HCT116 (cell line): ENCODE data around the gene UGT1A9. TPM values are rescaled to one million over a fixed set of nuclear protein-coding genes. Genes with fewer than 3 reads are reported as not detected.

Source experiments
- ATAC-seq: fragments of 200-7000 bp; cut with Tn5 transposase; 2 replicates; pipeline ENCODE4 v1.9.1; 2020; ENCODE audit warnings: mild to moderate bottlenecking, moderate library complexity
- BruUV-seq: library from RNA; stranded (reverse); fragments of 400-500 nt; replicated peaks from 2 replicates; lab custom pipeline; 2021; lab: Mats Ljungman, UMichigan
- CTCF ChIA-PET: fragments of 300-600 bp; sonication (Branson Sonifier 250); formaldehyde crosslinking; loops from one replicate; lab custom pipeline; 2021; ENCODE audit warnings: antibody characterized with exemption; lab: Charles Lee
- POLR2A ChIA-PET: fragments of 300-600, 350-600 bp; sonication (Branson Sonifier 250); formaldehyde crosslinking; loops from one replicate; lab custom pipeline; 2021; ENCODE audit warnings: antibody characterized with exemption; lab: Charles Lee
- RAD21 ChIA-PET, 2 experiments: fragments of 300-600 bp; sonication (Branson Sonifier 250); formaldehyde crosslinking; loops; one replicate each; lab custom pipeline; 2023; ENCODE audit warnings: low total read pairs in 2 of 2; ENCODE audit not compliant: uncharacterized antibody in 2 of 2, unreplicated experiment in 2 of 2, low non-redundant PET in 1 of 2; lab: Charles Lee
- DNase-seq: peaks from one replicate; pipeline ENCODE4 v3.0.0-alpha.2; 2010; ENCODE audit warnings: low read depth, low spot score
- H2AFZ ChIP-seq: fragments of 200-600 bp; shearing (Covaris generic), sonication (generic); 2 replicates; pipeline ENCODE4 v1.6.1; 2017; ENCODE audit warnings: low read depth, mixed run types, mixed read lengths, antibody characterized with exemption, low read length; ENCODE audit not compliant: poor library complexity, severe bottlenecking
- H3K27ac ChIP-seq: 2 replicates; pipeline ENCODE4 v1.5.1; 2012; ENCODE audit warnings: low read depth, low read length
- H3K27me3 ChIP-seq: fragments of 200-600 bp; sonication (generic); 2 replicates; pipeline ENCODE4 v1.6.1; 2016; ENCODE audit warnings: mixed run types, low read length, mixed read lengths; ENCODE audit not compliant: insufficient read depth
- H3K36me3 ChIP-seq, 2 experiments: fragments of 200-500 bp in 1 of 2; fragments of 200-600 bp in 1 of 2; sonication (Bioruptor generic) in 1 of 2; sonication (generic) in 1 of 2; 2 replicates each; pipeline versions ENCODE4 v1.5.1 to v1.6.1; 2014 to 2016; ENCODE audit warnings: low read length in 2 of 2, inconsistent platforms in 1 of 2, mixed read lengths in 1 of 2, mixed run types in 1 of 2; ENCODE audit not compliant: insufficient read depth in 2 of 2, control insufficient read depth in 1 of 2
- H3K4me1 ChIP-seq, 2 experiments: fragments of 200-600 bp in 1 of 2; sonication (generic) in 1 of 2; 2 replicates each; pipeline versions ENCODE4 v1.5.1 to v1.6.1; 2012 to 2017; ENCODE audit warnings: low read length in 2 of 2, inconsistent platforms in 1 of 2, mild to moderate bottlenecking in 1 of 2, mixed read lengths in 1 of 2, mixed run types in 1 of 2, moderate library complexity in 1 of 2; ENCODE audit not compliant: insufficient read depth in 2 of 2, control insufficient read depth in 1 of 2
- H3K4me2 ChIP-seq: fragments of 200-600 bp; sonication (generic); 2 replicates; pipeline ENCODE4 v1.6.1; 2017; ENCODE audit warnings: mixed run types, low read length, mixed read lengths
- H3K4me3 ChIP-seq, 2 experiments: fragments of 200-600 bp in 1 of 2; sonication (generic) in 1 of 2; replicated peaks in 1 of 2; 2 replicates each; pipeline ENCODE4 v1.5.1; 2011 to 2016; ENCODE audit warnings: low read length in 2 of 2, control low read depth in 1 of 2, low read depth in 1 of 2, mild to moderate bottlenecking in 1 of 2, mixed read lengths in 1 of 2, mixed run types in 1 of 2
- H3K79me2 ChIP-seq: fragments of 200-600 bp; sonication (generic); 2 replicates; pipeline ENCODE4 v1.6.1; 2017; ENCODE audit warnings: mild to moderate bottlenecking, mixed run types, low read length, moderate library complexity, mixed read lengths; ENCODE audit not compliant: insufficient read depth
- H3K9ac ChIP-seq: fragments of 200-600 bp; sonication (generic); 2 replicates; pipeline ENCODE4 v1.6.1; 2016; ENCODE audit warnings: low read length, mixed read lengths
- H3K9me2 ChIP-seq: fragments of 200-600 bp; sonication (generic), shearing (Covaris generic); 2 replicates; pipeline ENCODE4 v1.6.1; 2017; ENCODE audit warnings: mixed run types, mild to moderate bottlenecking, moderate library complexity; ENCODE audit not compliant: insufficient read depth
- H3K9me3 ChIP-seq, 2 experiments: fragments of 200-500 bp in 1 of 2; fragments of 200-600 bp in 1 of 2; sonication (Bioruptor generic) in 1 of 2; sonication (generic) in 1 of 2; 2 replicates each; pipeline ENCODE4 v1.6.1; 2014 to 2017; ENCODE audit warnings: low read length in 2 of 2, mixed read lengths in 2 of 2, inconsistent platforms in 1 of 2, low read depth in 1 of 2, mild to moderate bottlenecking in 1 of 2, mixed run types in 1 of 2, moderate library complexity in 1 of 2; ENCODE audit not compliant: control insufficient read depth in 1 of 2, insufficient read depth in 1 of 2
- H4K20me1 ChIP-seq: fragments of 200-600 bp; sonication (generic), shearing (Covaris generic); 2 replicates; pipeline ENCODE4 v1.6.1; 2017; ENCODE audit warnings: mixed run types, mild to moderate bottlenecking, moderate library complexity; ENCODE audit not compliant: insufficient read depth
- ATF3 ChIP-seq: IDR thresholded peaks from 2 replicates; pipeline ENCODE4 v1.6.1; 2012
- EZH2phosphoT487 ChIP-seq: fragments of 200-600 bp; IDR thresholded peaks from 2 replicates; pipeline ENCODE4 v1.6.1; 2018; ENCODE audit warnings: antibody characterized with exemption, borderline replicate concordance
- YY1 ChIP-seq: IDR thresholded peaks from 2 replicates; pipeline ENCODE4 v1.6.1; 2011; ENCODE audit warnings: low read length, low read depth, moderate library complexity, mild to moderate bottlenecking; ENCODE audit not compliant: insufficient replicate concordance; ENCODE audit errors: extremely low read depth
- intact Hi-C: fragments of 100-400 bp; cut with micrococcal nuclease; formaldehyde crosslinking; loops from 2 replicates; pipeline ENCODE4 v1.10.0; 2022
- total RNA-seq: library from RNA; stranded (reverse); gene quantifications from one replicate; pipeline ENCODE4 v1.2.1, GENCODE V29; 2021; ENCODE audit not compliant: unreplicated experiment

Gene UGT1A9
- total RNA-seq, 1 experiment from 2014 or later = not detected

- POLR2A ChIA-PET = no interaction called here
- BruUV-seq = no TSS peak
- Histone ChIP-seq H3K9me3 (no peaks in the 10 kb centered on the region), H3K4me3 (no peak overlapping the region), H3K9me2 (no peaks in the 10 kb centered on the region), H3K4me2 (no peak overlapping the region), H3K4me1 (no peaks in the 10 kb centered on the region), H3K27me3 (no peaks in the 10 kb centered on the region), H3K79me2 (no peaks in the 10 kb centered on the region), H3K9ac (no peak overlapping the region), H2AFZ (no peak overlapping the region), H4K20me1 (no peaks in the 10 kb centered on the region)
- CTCF ChIA-PET = no interaction called here
- TF ChIP-seq EZH2phosphoT487 = no peak
- TF ChIP-seq, all 23 proteins: peak for 0
- Histone ChIP-seq H3K36me3 (no peaks in the 10 kb centered on the region), H3K27ac (no peak overlapping the region)
- intact Hi-C loops = no loop called here
- RAD21 ChIA-PET = no interaction called here
- DNase-seq (no peak), ATAC-seq (no peak)
Observed at GRCh38 chr2:233794128-233794658, 122.5 kb downstream of the UGT1A9 start.

DNA sequence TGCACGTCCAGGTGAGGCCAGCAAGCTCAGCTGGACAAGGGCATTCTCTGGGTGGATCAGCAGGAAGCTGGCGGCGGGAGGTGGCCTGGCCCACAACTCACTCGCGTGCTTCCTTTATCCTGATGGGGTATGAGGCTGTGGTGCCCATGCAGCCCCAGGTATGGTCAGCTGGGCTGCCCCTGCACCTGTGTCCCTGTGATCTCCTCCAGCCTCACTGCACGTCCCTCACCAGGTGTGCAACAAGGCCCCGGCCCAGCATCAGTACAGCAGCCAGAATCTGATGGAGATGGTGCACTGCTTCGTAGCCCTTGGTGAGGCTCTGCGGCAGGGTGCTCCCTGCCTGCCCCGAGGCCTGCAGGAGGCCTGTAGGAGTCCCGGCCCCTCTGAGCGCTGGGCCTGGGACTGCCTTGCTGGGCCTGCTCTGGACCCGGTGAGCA is 124.1 kb downstream of the UGT1A9 start:
- no peak overlapping the region for H3K27ac ChIP-seq
- ATAC-seq = no peak
- RAD21 ChIA-PET = no interaction called here
- H3K79me2 ChIP-seq = no peaks in the 10 kb centered on the region
- POLR2A ChIA-PET = no interaction called here
- no peak for TF ChIP-seq YY1
- no peak for TF ChIP-seq ATF3
- TF ChIP-seq, all 23 proteins: peak for 0
- Histone ChIP-seq H4K20me1 (no peaks in the 10 kb centered on the region), H3K9ac (no peak overlapping the region), H3K4me1 (no peaks in the 10 kb centered on the region), H3K36me3 (no peaks in the 10 kb centered on the region), H3K9me3 (no peaks in the 10 kb centered on the region), H2AFZ (no peak overlapping the region), H3K4me2 (no peak overlapping the region), H3K4me3 (no peak overlapping the region), H3K9me2 (no peaks in the 10 kb centered on the region), H3K27me3 (no peaks in the 10 kb centered on the region)
- DNase-seq = no peak
- intact Hi-C loops = no loop called here
- no TSS peak for BruUV-seq
- CTCF ChIA-PET = no interaction called here
